ENCODE measurements around the gene ASPSCR1.

DNA sequence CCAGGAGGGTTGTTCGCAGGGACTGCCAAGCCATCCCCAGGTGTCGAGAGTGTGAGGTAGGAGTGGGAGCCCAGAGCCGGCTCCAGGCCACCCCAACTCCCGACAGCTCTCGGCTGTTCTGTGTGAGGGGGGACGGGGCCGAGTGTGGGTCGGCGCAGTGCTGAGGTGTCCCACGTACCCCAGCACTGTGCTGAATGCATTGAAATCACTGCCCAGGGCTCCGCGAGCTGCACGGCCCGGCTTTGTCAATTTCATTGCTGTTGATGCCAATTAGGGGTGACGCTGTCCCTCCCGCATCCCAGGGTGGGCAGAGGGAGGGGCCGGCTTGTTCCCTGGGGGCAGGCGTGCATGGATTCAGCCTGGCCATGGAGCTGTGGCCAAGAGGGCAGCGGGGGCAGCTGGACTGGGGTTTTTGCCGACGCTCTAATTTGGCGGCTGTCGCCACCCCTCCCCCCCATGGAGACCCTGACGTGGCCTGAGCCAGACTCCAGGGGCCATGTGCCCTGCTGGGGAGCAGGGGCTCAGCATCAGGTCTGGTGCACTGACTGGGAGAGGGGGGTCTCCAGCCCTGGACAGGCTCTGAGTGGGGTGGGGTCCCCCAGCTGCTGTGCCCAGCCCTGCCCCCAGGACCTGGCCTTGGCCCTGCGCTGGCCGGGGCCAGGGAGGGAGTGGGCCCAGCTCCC, 31.0 kb downstream of the ASPSCR1 start:
- no peak for TF ChIP-seq POLR2A (IDR thresholded peaks at IDR 0.05)
- TF ChIP-seq CTCF (IDR thresholded peaks at IDR 0.05): no peak
- no peak for TF ChIP-seq EP300 (IDR thresholded peaks at IDR 0.05)
- TF ChIP-seq POLR2AphosphoS5 (IDR thresholded peaks at IDR 0.05): no peak

All from upper lobe of left lung (tissue), 4 donors.